ENCODE results near the gene ADGRF1. TPM values are rescaled to one million over a fixed set of nuclear protein-coding genes. Genes with fewer than 3 reads are reported as not detected.
A peak's percentile ranks its signal among the peaks of the same experiment; 100 is the strongest.

ADGRF1 gene
- total RNA-seq, 1 experiment from 2014 or later = 39.6 TPM

DNA sequence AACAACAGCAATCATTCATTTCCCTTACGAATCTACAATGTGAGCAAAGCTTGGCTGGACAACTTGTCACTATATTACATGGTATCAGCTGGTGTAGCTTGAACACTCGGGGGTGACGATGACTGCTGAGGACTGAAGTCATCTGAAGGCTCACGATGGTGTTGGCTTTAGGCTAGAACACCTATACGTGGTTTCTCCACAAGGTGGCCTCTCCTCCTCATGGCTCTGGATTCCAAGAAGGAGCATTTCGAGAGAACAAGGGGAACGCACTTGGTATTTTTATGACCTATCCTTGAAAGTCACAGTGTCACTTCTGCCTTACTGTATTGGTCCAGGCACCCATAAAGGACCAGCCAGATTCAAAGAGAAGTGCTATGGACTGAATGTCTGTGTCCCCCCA is 37.5 kb upstream of the ADGRF1 start:
- ChIA-PET CTCF (no interaction called here), RAD21 (ENCODE audit: low non-redundant PET in 1 of 2, low total read pairs in 2 of 2, uncharacterized antibody in 2 of 2, unreplicated experiment in 2 of 2) (no interaction called here), POLR2A (no interaction called here)
- Histone ChIP-seq H3K79me2 (ENCODE audit: insufficient read depth, low read length) (no peaks in the 10 kb centered on the region), H3K9ac (ENCODE audit: low read length) (no peak overlapping the region), H3K4me2 (ENCODE audit: low read length) (no peak overlapping the region), H3K4me3 (replicated peaks in 1 of 2; ENCODE audit: low read depth in 1 of 2, low read length in 2 of 2) (no peak overlapping the region), H4K20me1 (ENCODE audit: insufficient read depth) (no peaks in the 10 kb centered on the region), H3K27me3 (ENCODE audit: insufficient read depth, low read length) (no peaks in the 10 kb centered on the region), H3K9me2 (ENCODE audit: insufficient read depth) (no peaks in the 10 kb centered on the region), H3K36me3 (ENCODE audit: control insufficient read depth in 1 of 2, insufficient read depth in 2 of 2, low read length in 2 of 2) (no peaks in the 10 kb centered on the region), H3K27ac (ENCODE audit: low read depth, low read length) (no peak overlapping the region), H3K4me1 (ENCODE audit: control insufficient read depth in 1 of 2, insufficient read depth in 2 of 2, low read length in 2 of 2) (peaks cover 3 to 5% of the 10 kb centered on the region in 2 experiments; a peak in 1 of 4 replicates), H3K9me3 (ENCODE audit: control insufficient read depth in 1 of 2, insufficient read depth in 1 of 2, low read depth in 1 of 2, low read length in 2 of 2) (no peaks in the 10 kb centered on the region), H2AFZ (ENCODE audit: low read depth, low read length, poor library complexity, severe bottlenecking) (no peak overlapping the region)
- BruUV-seq (replicated peaks) = no TSS peak
- intact Hi-C loops (cut with micrococcal nuclease) = no loop called here
- ATAC-seq = peak; percentile 63
- TF ChIP-seq REST (IDR thresholded peaks at IDR 0.05; ENCODE audit: low read depth) (no peak), CTCF (IDR thresholded peaks at IDR 0.05 in 2 of 3, conservative IDR thresholded peaks at IDR 0.05 in 1 of 3; ENCODE audit: borderline replicate concordance in 1 of 3, insufficient read depth in 1 of 3, low read depth in 2 of 3, low read length in 2 of 3) (peak; percentile 21 to 45 (median 39); a peak in 5 of 6 replicates), RAD21 (IDR thresholded peaks at IDR 0.05; ENCODE audit: low read depth) (peak; percentile 50)
- DNase-seq (ENCODE audit: low read depth, low spot score) = no peak
